ENCODE measurements around the gene TUB. TPM values are rescaled to one million over a fixed set of nuclear protein-coding genes. Genes with fewer than 3 reads are reported as not detected.

The TUB gene
- total RNA-seq, 2 experiments from 2014 or later, result 0.67 to 0.69 TPM

DNA sequence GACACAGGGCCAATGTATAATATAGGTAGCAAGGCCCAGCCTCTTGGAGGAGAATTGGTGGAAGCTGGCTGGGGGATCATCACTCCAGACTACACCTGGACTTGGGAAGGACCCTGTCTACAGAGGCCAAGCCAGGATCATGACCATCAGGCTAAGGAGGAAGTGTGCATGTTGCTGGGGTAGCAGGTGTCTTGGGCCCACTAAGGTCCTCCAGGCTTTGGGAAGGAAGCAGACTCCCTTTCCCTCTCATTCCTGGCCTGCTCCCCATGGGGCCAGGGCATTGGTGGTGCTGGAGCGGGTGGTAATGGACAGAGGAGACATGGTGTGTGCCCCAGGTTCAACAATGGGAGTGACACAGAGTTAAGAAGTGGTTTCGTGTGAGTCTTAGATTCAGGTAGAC, 16.0 kb upstream of the TUB start:
- DNase-seq, result no peak
- CTCF ChIA-PET, result no interaction called here
- no peak overlapping the region for H3K27ac Mint-ChIP-seq
- H3K9me3 Mint-ChIP-seq, result no peaks in the 10 kb centered on the region
- H3K36me3 Mint-ChIP-seq (ENCODE audit: low read depth), result no peaks in the 10 kb centered on the region
- peaks cover 13% of the 10 kb centered on the region for H3K27me3 Mint-ChIP-seq (ENCODE audit: low read depth)
- no peak overlapping the region for H3K4me3 Mint-ChIP-seq
- intact Hi-C loops (cut with micrococcal nuclease), result no loop called here
- no peaks in the 10 kb centered on the region for H3K4me1 Mint-ChIP-seq (ENCODE audit: low read depth)

DNA sequence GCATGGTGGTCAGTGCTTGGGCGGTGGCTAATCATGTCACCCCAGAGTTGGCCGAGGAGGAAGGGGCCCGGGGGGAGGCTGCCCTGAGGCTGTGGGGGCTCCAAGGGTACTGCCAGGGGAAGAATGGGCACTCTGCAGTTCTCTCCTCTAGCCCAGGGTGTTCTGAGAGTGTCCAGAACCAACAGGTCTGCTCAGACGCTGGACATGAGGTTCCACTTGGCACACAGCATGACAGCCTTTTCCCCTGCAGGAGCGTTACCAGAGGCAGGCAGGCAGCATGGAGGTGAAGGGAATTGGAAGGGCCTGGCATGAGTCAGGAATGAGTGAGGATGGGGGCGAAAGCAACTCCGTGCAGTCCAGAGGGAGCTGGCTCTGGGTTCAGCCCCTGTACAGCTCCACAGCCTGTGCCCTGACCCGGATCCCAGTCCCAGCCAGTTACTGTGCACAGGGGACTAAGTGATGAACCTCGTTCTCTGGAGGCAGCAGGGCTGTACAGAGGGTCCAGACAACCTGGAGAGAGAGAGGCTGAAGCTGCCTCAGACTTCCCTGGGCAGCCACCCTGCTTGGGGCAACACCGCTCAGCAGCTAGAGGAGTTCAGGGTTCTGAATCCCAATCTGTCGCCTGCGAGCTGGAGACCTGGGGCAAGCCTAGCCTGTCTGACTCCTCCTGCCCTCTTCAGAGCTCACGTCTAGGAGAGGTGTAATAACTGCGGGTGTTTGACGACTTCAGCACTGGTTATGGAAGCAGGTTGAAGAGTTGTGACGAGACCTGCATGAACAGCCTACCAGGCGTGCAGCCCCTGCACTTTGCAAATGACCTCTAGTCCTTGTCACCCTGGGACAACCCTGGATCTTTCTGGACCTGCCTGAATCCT, 14.7 kb upstream of the TUB start:
- Mint-ChIP-seq H3K27ac (no peak overlapping the region), H3K27me3 (ENCODE audit: low read depth) (peaks cover 16% of the 10 kb centered on the region), H3K4me1 (ENCODE audit: low read depth) (no peaks in the 10 kb centered on the region), H3K9me3 (no peaks in the 10 kb centered on the region), H3K4me3 (no peak overlapping the region), H3K36me3 (ENCODE audit: low read depth) (no peaks in the 10 kb centered on the region)
- no peak for DNase-seq
- CTCF ChIA-PET, result interaction anchor here (0.6 to 1.2 kb wide), 3 partner anchors 30 to 62 kb away, joined by 3 read pairs; no protein-coding TSS in a partner anchor
- intact Hi-C loops (cut with micrococcal nuclease), result no loop called here

DNA sequence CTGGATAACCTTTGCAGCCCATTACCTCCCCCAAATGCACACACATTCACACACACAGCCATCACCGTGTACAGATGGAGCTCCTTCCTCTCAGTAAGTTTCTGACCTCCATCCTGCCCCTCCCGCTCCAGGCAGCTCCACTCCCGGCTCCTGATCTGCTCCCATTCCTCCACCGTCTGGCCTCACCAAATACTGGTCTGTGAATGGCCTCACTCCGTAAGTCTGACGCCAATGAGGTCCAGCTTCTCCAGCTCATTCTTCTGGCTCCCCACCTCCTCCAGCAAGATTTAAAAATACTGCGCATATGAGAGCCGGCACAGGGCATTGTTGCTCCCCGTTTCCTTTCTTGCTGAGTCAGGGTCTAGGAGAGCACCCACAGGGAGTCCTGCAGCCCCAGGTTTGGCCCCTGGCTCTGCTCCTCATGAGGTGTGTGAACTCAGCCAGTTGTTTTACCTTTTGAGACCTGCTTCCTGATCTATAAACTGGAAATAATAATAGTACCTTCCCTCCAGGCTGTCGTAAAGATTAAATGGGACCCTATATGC, 14.0 kb upstream of the TUB start:
- no peak for DNase-seq
- H3K4me3 Mint-ChIP-seq, result no peak overlapping the region
- CTCF ChIA-PET, result interaction anchor here (1.0 kb wide), 1 partner anchor 30 kb away, joined by 3 read pairs; no protein-coding TSS in a partner anchor
- H3K4me1 Mint-ChIP-seq (ENCODE audit: low read depth), result no peaks in the 10 kb centered on the region
- H3K9me3 Mint-ChIP-seq, result no peaks in the 10 kb centered on the region
- intact Hi-C loops (cut with micrococcal nuclease), result no loop called here
- H3K36me3 Mint-ChIP-seq (ENCODE audit: low read depth), result no peaks in the 10 kb centered on the region
- H3K27ac Mint-ChIP-seq, result no peak overlapping the region
- H3K27me3 Mint-ChIP-seq (ENCODE audit: low read depth), result peaks cover 19% of the 10 kb centered on the region

DNA sequence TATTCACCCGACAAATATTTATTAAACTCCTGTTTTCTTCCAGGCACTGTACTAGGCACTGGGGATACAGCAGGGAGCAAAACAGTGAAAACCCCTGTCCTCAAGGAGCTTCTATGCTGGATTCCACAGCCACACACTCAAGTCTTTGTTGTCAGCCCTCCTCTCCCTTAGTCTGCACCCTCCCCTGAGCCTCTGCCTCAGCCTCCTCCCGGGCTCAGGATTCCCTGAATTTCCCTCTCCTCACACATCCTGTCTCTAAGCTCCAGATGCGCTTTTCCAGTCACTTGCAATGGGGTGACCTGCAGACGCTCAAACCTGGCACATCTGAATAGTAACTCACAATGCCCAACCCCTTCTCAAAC, 13.5 kb upstream of the TUB start:
- Mint-ChIP-seq H3K4me1 (ENCODE audit: low read depth) (no peaks in the 10 kb centered on the region), H3K4me3 (no peak overlapping the region), H3K36me3 (ENCODE audit: low read depth) (no peaks in the 10 kb centered on the region), H3K27ac (no peak overlapping the region), H3K27me3 (ENCODE audit: low read depth) (peaks cover 21% of the 10 kb centered on the region), H3K9me3 (no peaks in the 10 kb centered on the region)
- intact Hi-C loops (cut with micrococcal nuclease), result no loop called here
- DNase-seq, result no peak
- CTCF ChIA-PET, result no interaction called here

DNA sequence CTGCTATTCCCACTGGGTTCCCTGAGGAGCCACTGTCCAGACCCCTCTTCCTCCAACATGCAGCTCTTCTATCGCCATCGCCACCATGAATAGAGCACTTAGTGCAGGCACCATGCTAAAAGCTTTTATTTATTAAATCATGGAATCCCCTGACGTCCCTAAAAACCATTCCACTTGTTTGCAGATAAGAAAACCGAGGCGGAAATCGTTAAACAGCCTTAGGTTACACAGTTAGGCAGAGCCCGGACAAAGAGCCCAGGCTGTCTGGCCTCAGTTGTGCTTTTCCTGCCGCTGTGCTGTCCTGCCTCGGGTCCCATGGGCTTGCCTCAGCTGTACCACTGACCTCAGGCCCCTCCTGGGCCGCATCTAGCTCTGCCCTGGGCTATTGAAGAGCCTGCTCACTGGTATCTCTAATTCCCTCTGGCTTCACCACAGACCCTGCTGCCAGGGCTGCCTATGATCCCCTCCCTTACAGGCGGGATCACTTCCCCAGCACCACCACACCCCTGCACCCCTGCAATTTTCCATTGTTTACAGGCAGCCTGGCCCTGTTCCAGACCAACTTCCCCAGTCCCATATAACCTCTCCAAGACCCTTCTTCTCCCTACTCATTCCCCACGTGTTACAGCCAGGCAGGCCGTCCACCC, 13.0 kb upstream of the TUB start:
- Mint-ChIP-seq H3K27me3 (ENCODE audit: low read depth) (peaks cover 21% of the 10 kb centered on the region), H3K4me1 (ENCODE audit: low read depth) (no peaks in the 10 kb centered on the region), H3K36me3 (ENCODE audit: low read depth) (no peaks in the 10 kb centered on the region), H3K9me3 (no peaks in the 10 kb centered on the region), H3K4me3 (no peak overlapping the region), H3K27ac (no peak overlapping the region)
- no peak for DNase-seq
- CTCF ChIA-PET, result no interaction called here
- intact Hi-C loops (cut with micrococcal nuclease), result no loop called here

DNA sequence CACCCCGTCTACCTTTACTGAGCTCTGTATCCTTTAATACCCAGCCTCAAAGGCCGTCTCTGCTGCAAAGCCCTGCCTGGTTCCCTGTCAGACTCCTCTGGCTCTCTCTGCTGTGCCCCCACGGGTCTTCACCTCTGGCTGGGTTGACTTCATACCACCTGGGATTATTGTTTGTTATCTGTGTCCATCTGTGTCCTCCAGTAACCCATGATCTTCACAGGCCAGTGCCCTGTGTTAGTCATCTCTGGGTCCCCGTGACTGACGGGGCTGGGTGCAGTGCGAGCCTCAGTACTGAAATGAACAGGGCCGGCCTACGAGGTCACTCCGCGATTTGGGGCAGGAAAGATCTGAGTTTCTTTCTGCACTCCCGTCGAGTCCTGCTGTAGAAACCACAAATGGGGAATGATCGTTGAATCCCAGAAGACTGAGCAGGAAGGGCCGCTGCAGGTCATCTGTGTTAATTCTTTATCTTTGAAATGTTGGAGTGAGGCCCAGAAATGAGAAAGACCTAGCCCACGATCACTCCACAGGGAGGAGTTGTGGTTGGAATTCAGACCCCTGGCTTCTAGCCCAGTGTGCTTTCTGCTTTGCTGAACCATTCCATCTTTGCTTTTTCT, 12.3 kb upstream of the TUB start:
- H3K4me1 Mint-ChIP-seq (ENCODE audit: low read depth), result no peaks in the 10 kb centered on the region
- CTCF ChIA-PET, result no interaction called here
- peaks cover 21% of the 10 kb centered on the region for H3K27me3 Mint-ChIP-seq (ENCODE audit: low read depth)
- H3K4me3 Mint-ChIP-seq, result no peak overlapping the region
- H3K36me3 Mint-ChIP-seq (ENCODE audit: low read depth), result no peaks in the 10 kb centered on the region
- no peak overlapping the region for H3K27ac Mint-ChIP-seq
- intact Hi-C loops (cut with micrococcal nuclease), result no loop called here
- no peak for DNase-seq
- no peaks in the 10 kb centered on the region for H3K9me3 Mint-ChIP-seq

DNA sequence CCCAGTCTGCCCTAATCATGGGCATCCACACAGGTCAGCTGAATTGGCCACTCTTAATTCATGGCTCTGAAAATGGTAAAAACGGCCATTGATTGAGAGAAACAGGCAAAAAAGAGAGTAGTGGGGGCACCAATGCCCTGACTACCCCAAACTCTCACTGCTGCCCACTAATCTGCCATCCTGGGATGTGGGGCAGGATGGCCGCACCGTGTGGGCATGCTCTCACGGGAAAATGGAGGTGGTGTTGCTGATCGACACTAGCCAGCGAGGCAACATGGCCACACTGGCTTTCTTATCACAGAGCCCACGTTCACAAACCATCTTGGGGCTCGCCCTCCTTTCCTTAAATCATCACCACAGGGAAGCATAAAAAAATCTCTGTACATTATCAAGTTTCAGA, 11.2 kb upstream of the TUB start:
- peaks cover 24% of the 10 kb centered on the region for H3K27me3 Mint-ChIP-seq (ENCODE audit: low read depth)
- CTCF ChIA-PET, result interaction anchor here (0.6 kb wide), 1 partner anchor 412 kb away, joined by 3 read pairs; no protein-coding TSS in a partner anchor
- no peaks in the 10 kb centered on the region for H3K36me3 Mint-ChIP-seq (ENCODE audit: low read depth)
- intact Hi-C loops (cut with micrococcal nuclease), result loop anchor here (1.0 kb wide), 2 partner anchors 36 to 63 kb away; no protein-coding TSS in a partner anchor
- no peak overlapping the region for H3K4me3 Mint-ChIP-seq
- no peak for DNase-seq
- H3K27ac Mint-ChIP-seq, result no peak overlapping the region
- peaks cover 3% of the 10 kb centered on the region for H3K4me1 Mint-ChIP-seq (ENCODE audit: low read depth)
- H3K9me3 Mint-ChIP-seq, result no peaks in the 10 kb centered on the region

DNA sequence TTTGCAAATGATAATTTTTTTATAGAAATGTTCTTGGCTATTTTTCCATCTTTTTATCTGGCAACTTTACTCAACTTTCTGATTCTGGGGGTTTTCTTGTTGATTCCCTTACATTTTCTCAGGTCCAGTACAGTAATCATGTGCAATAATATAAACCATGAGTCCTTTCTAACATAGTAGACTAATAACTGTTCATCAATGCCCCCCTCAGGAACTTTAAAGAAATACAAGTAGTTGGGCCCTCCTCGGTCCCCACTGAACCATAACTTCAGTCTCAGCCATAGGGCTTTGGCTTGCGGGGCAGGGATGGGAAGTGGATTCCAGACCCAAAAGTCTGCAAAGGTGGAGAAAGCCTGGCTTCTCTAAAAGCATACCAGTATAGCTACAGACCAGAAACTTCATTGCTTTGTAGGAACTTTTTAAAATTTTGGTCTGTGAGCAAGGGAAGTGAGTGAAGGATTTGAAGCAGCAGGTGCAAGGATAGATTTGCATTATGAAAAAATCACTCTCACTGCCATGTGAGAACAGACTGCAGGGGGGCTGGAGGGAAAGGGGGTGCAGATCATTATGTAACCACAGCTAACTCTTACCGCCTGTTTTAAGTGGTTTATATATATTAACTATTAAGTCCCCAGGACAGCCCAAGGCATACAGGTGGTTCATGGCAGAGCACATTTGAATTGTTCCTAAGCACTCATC, 10.4 kb upstream of the TUB start:
- Mint-ChIP-seq H3K36me3 (ENCODE audit: low read depth) (no peaks in the 10 kb centered on the region), H3K27ac (no peak overlapping the region), H3K27me3 (ENCODE audit: low read depth) (peaks cover 26% of the 10 kb centered on the region), H3K9me3 (no peaks in the 10 kb centered on the region), H3K4me3 (no peak overlapping the region), H3K4me1 (ENCODE audit: low read depth) (peaks cover 8% of the 10 kb centered on the region)
- intact Hi-C loops (cut with micrococcal nuclease), result loop anchor here (1.0 kb wide), 2 partner anchors 37 to 64 kb away; no protein-coding TSS in a partner anchor
- no peak for DNase-seq
- CTCF ChIA-PET, result interaction anchor here (0.6 to 0.8 kb wide), 2 partner anchors 37 to 547 kb away, joined by 3 to 4 read pairs; no protein-coding TSS in a partner anchor

DNA sequence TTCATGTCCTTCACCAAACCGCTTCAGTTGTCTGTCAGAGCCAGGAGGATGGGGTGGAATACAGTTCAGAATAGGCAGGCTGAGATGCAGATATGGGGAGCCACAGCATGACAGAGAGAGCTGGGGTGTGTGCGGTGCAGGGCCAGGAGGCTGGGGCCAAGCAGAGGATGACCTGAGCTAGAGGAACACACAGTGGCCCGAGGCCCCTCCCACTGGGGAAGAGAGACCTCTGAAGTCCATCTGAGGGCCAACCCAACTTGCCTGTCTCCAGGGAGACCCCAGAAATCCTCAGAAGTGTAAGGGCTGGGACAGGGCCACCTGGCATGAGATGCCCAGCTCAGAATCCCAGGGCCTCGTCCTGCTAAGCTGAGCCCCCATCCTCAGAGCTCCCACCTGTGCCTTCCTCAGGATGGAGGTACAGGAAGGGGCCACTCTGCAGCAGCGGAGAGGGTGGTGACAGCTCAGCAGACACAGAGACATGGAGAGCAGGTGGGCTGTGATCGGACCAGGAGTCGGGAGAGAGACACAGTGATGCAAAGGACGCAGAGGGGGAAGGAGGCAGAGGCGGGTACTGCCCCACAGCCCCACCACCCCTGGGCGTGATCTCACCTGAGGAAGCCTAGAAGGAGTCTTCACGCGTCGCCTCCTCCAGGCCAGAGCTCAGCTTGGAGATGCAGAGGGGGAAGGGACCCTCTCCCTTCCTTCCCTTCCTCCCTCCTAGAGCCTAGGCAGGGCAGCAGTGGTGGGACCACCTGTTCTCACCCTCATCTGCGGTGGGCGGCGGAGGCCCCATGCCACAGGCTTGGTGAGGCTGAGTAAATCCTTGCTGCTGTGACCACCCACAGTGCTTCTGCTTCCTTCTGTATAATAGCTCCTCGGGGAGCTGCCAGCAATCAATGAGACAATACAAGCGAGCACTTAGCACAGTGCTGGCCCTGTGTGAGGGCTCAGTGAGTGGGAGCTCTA, 9.1 kb upstream of the TUB start:
- DNase-seq, result no peak
- Mint-ChIP-seq H3K4me3 (no peak overlapping the region), H3K9me3 (no peaks in the 10 kb centered on the region), H3K4me1 (ENCODE audit: low read depth) (peaks cover 10% of the 10 kb centered on the region), H3K36me3 (ENCODE audit: low read depth) (no peaks in the 10 kb centered on the region), H3K27ac (no peak overlapping the region), H3K27me3 (ENCODE audit: low read depth) (peaks cover 26% of the 10 kb centered on the region)
- intact Hi-C loops (cut with micrococcal nuclease), result no loop called here
- CTCF ChIA-PET, result interaction anchor here (0.7 to 1.3 kb wide), 2 partner anchors 39 to 65 kb away, joined by 4 to 10 read pairs; no protein-coding TSS in a partner anchor

DNA sequence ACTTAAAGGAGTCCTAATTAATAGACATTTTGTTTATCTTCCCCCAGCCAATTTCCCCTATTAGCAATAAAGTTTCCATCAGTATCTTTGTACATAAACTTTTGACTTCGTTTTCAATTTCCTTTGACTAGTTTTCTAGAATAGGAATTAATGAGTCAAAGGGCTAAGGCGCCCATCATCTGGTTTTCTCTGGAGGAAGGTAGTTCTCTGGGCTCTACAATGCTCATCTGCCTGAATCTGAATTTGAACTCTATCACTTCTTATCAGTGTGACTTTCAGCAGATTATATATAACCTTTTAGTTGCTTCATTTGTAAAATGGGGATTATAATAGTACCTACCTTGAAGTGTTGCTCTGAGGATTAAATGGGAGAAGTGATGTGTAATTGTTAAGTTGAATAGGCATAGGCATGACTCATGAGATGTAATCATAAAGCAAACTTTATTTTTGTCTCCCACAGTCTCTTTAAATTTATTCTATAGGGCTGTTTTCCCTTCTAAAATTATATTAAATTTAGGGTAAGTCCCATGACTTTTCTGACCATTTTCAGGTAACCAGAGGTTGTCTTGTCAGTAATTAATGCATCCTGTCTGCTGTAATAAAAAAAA, 5.8 kb upstream of the TUB start:
- Mint-ChIP-seq H3K9me3 (no peaks in the 10 kb centered on the region), H3K4me1 (ENCODE audit: low read depth) (peaks cover 10% of the 10 kb centered on the region), H3K27ac (peak overlapping the region; percentile 15), H3K27me3 (ENCODE audit: low read depth) (peaks cover 28% of the 10 kb centered on the region), H3K4me3 (no peak overlapping the region), H3K36me3 (ENCODE audit: low read depth) (no peaks in the 10 kb centered on the region)
- CTCF ChIA-PET, result interaction anchor here (0.7 kb wide), 1 partner anchor 21 kb away, joined by 4 read pairs; no protein-coding TSS in a partner anchor
- DNase-seq, result no peak
- intact Hi-C loops (cut with micrococcal nuclease), result no loop called here
